ENCODE results near the gene APOBR.
A peak's percentile ranks its signal among the peaks of the same experiment; 100 is the strongest.
"Not testable (repeated sequence)": the region's sequence is repeated elsewhere in the genome, so short reads cannot be mapped to it uniquely, and the experiment has no call there.

Gene APOBR

GRCh38 chr16:28478506-28479180, 15.8 kb upstream of the APOBR start:
- POLR2A ChIA-PET = no interaction called here
- no peak for TF ChIP-seq CTCF (IDR thresholded peaks at IDR 0.05; ENCODE audit: insufficient read depth, low read length, missing control alignments)
- CTCF ChIA-PET = no interaction called here
- no peak for DNase-seq (ENCODE audit: low read depth, low spot score)
- H3K4me3 ChIP-seq (ENCODE audit: low read depth, low read length) = no peak overlapping the region

- no peak for TF ChIP-seq CTCF (IDR thresholded peaks at IDR 0.05; ENCODE audit: insufficient read depth, low read length, missing control alignments)
- POLR2A ChIA-PET = no interaction called here
- CTCF ChIA-PET = interaction anchor here (1.2 kb wide), 1 partner anchor 9 kb away, joined by 4 read pairs; the partner anchor contains the start of gene CLN3
- no peak overlapping the region for H3K4me3 ChIP-seq (ENCODE audit: low read depth, low read length)
- DNase-seq (ENCODE audit: low read depth, low spot score) = no peak
Observed at GRCh38 chr16:28482026-28482425, 12.4 kb upstream of the APOBR start.

GRCh38 chr16:28483361-28483760, 11.1 kb upstream of the APOBR start:
- DNase-seq (ENCODE audit: low read depth, low spot score); H3K4me3 ChIP-seq (ENCODE audit: low read depth, low read length); CTCF ChIA-PET: not testable (repeated sequence)
- POLR2A ChIA-PET = interaction anchor here (0.6 kb wide), 1 partner anchor 9 kb away, joined by 5 read pairs; no protein-coding TSS in a partner anchor

GRCh38 chr16:28486266-28486665, 8.2 kb upstream of the APOBR start:
- no peak overlapping the region for H3K4me3 ChIP-seq (ENCODE audit: low read depth, low read length)
- CTCF ChIA-PET = interaction anchor here (1.3 kb wide), 1 partner anchor 459 kb away, joined by 3 read pairs; no protein-coding TSS in a partner anchor
- POLR2A ChIA-PET = no interaction called here
- no peak for TF ChIP-seq CTCF (IDR thresholded peaks at IDR 0.05; ENCODE audit: insufficient read depth, low read length, missing control alignments)
- DNase-seq (ENCODE audit: low read depth, low spot score) = no peak

- no peak for DNase-seq (ENCODE audit: low read depth, low spot score)
- POLR2A ChIA-PET = interaction anchor here (0.6 to 0.7 kb wide), 2 partner anchors 23 to 113 kb away, joined by 3 read pairs; no protein-coding TSS in a partner anchor
- CTCF ChIA-PET = interaction anchor here (0.7 to 2.1 kb wide), 4 partner anchors 9 to 65 kb away, joined by 3 to 6 read pairs (median 4); partner anchors contain the start of gene SGF29
- peak overlapping the region; percentile 93 for H3K4me3 ChIP-seq (ENCODE audit: low read depth, low read length)
- TF ChIP-seq CTCF (IDR thresholded peaks at IDR 0.05; ENCODE audit: insufficient read depth, low read length, missing control alignments) = peak; percentile 40
Observed at GRCh38 chr16:28491230-28491969, 3.0 kb upstream of the APOBR start.

- POLR2A ChIA-PET = interaction anchor here (0.6 to 0.7 kb wide), 3 partner anchors 9 to 113 kb away, joined by 3 to 5 read pairs (median 3); no protein-coding TSS in a partner anchor
- DNase-seq (ENCODE audit: low read depth, low spot score) = peak; percentile 59
- H3K4me3 ChIP-seq (ENCODE audit: low read depth, low read length) = peak within 1 kb of the TSS; percentile 93
- CTCF ChIA-PET = interaction anchor here (0.7 to 2.1 kb wide), 3 partner anchors 10 to 64 kb away, joined by 3 to 6 read pairs (median 4); partner anchors contain the start of gene SGF29
- TF ChIP-seq CTCF (IDR thresholded peaks at IDR 0.05; ENCODE audit: insufficient read depth, low read length, missing control alignments) = no peak
Observed at GRCh38 chr16:28491970-28492474, 2.4 kb upstream of the APOBR start, which contains the start of gene CLN3. TSS of gene CLN3 (minus strand) at chr16:28492074. CDS start at chr16:28491759, 315 bp downstream.

Measured in AG04449 (cell line).